Uterus (tissue), 4 donors: Measurements from ENCODE around the gene ZNF619. TPM values are rescaled to one million over a fixed set of nuclear protein-coding genes. Genes with fewer than 3 reads are reported as not detected.

Source experiments
- DNase-seq, 2 donors: peaks; one replicate each; pipeline ENCODE4 v3.0.0-alpha.2; 2019 to 2020
- H3K27ac ChIP-seq, 2 donors: fragments of 200-600 bp; sonication (generic); 1 replicate in 1 of 2; 2 replicates in 1 of 2; pipeline ENCODE4 v1.5.1; 2016 to 2018
- H3K27me3 ChIP-seq, 2 donors: fragments of 200-600 bp; sonication (generic); one replicate each; pipeline ENCODE4 v1.5.1; 2018 to 2019; ENCODE audit warnings: control low read depth in 1 of 2
- H3K36me3 ChIP-seq, 2 donors: fragments of 200-600 bp; sonication (generic); one replicate each; pipeline ENCODE4 v1.5.1; 2019; ENCODE audit warnings: control low read depth in 1 of 2
- H3K4me1 ChIP-seq, 2 donors: fragments of 200-600 bp; sonication (generic); one replicate each; pipeline ENCODE4 v1.5.1; 2018 to 2019; ENCODE audit warnings: control low read depth in 1 of 2
- H3K4me3 ChIP-seq, 2 donors: fragments of 200-600 bp; sonication (generic); 1 replicate in 1 of 2; 2 replicates in 1 of 2; pipeline ENCODE4 v1.5.1; 2018 to 2019; ENCODE audit warnings: mild to moderate bottlenecking in 1 of 2
- H3K9me3 ChIP-seq, 2 donors: fragments of 200-600 bp; sonication (generic); one replicate each; pipeline ENCODE4 v1.5.1; 2019; ENCODE audit warnings: control low read depth in 1 of 2
- POLR2A ChIP-seq, 2 donors: fragments of 450-650 bp; IDR thresholded peaks; one replicate each; pipeline ENCODE4 v1.6.1; 2016; ENCODE audit warnings: antibody characterized with exemption in 2 of 2, mild to moderate bottlenecking in 1 of 2, moderate library complexity in 1 of 2
- intact Hi-C: fragments of 100-400 bp; cut with DNase I; formaldehyde crosslinking; loops from one replicate; pipeline ENCODE4 v1.15.1; 2023; ENCODE audit warnings: low total_unique reads
- total RNA-seq, 4 donors: library from RNA; depleted of rRNA in 3 of 4; stranded (reverse); fragments of >200 nt in 3 of 4; gene quantifications; one replicate each; pipeline versions ENCODE4 v1.1.0 to v1.2.4, GENCODE V29; 2014 to 2023
- TF ChIP-seq, protein P1 (sequence below), 4 experiments: fragments of 200-600 bp in 2 of 4; fragments of 450-650 bp in 2 of 4; sonication (generic) in 2 of 4; IDR thresholded peaks; one replicate each; pipeline ENCODE4 v1.5.1; 2016 to 2019; ENCODE audit warnings: antibody characterized with exemption in 4 of 4, mild to moderate bottlenecking in 2 of 4, moderate library complexity in 1 of 4
- donor health status: DM: yes; HTN: yes; CAD: no.

ZNF619 gene
- total RNA-seq, 4 donors from 2014 or later: 0.59 to 11.9 (median 6.1) TPM

DNA sequence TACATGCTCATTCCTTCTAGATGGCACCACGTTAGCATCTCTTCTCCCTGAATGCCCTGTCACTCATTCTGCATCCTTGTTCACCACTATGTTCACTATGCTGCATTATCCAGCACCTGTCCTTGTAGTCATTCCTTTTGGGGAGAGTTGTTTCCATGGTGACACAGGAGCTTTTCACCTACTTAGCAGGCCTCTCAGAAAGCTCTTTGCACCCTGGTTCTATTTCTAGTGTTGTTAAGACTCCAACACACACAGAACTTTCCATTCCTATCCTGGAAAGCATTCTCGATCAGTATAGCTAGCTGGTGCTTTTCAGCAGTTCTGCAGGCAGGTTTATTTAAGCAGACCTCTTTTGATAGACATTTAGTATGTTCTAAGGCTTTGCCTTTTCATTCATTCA is 26.5 kb upstream of the ZNF619 start:
- Histone ChIP-seq H3K27ac (no peak overlapping the region), H3K27me3 (no peaks in the 10 kb centered on the region), H3K9me3 (no peaks in the 10 kb centered on the region), H3K36me3 (no peaks in the 10 kb centered on the region), H3K4me1 (no peaks in the 10 kb centered on the region), H3K4me3 (no peak overlapping the region)
- TF ChIP-seq POLR2A (IDR thresholded peaks at IDR 0.05): no peak
- intact Hi-C loops: loop anchor here (10.0 kb wide), 1 partner anchor 136 kb away; no protein-coding TSS in a partner anchor
- DNase-seq: no peak

DNA sequence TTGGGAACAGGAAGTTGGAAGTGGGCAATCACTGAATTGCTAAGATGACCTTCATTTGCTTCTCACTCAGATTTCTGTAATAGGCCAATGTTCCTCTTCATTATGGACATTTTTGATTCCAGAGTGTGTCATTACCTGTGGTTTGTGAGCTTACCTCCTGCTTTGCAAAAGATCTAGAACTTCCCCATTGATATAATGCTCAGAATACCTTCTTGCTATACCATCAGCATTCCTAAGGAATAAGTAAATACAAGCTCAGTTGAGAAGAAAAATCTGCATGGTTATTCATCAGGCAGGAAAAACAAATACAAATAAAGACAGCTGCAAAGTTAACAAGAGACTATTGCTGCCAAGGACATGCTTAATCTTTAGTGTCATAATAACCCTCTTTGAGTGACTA is 25.4 kb upstream of the ZNF619 start:
- Histone ChIP-seq H3K36me3 (no peaks in the 10 kb centered on the region), H3K27me3 (no peaks in the 10 kb centered on the region), H3K4me1 (peaks cover 2 to 3% of the 10 kb centered on the region in 2 donors), H3K9me3 (no peaks in the 10 kb centered on the region), H3K4me3 (no peak overlapping the region), H3K27ac (no peak overlapping the region)
- intact Hi-C loops: loop anchor here (10.0 kb wide), 1 partner anchor 137 kb away; no protein-coding TSS in a partner anchor
- no peak for DNase-seq
- no peak for TF ChIP-seq POLR2A (IDR thresholded peaks at IDR 0.05)
- TF ChIP-seq, protein P1, sequence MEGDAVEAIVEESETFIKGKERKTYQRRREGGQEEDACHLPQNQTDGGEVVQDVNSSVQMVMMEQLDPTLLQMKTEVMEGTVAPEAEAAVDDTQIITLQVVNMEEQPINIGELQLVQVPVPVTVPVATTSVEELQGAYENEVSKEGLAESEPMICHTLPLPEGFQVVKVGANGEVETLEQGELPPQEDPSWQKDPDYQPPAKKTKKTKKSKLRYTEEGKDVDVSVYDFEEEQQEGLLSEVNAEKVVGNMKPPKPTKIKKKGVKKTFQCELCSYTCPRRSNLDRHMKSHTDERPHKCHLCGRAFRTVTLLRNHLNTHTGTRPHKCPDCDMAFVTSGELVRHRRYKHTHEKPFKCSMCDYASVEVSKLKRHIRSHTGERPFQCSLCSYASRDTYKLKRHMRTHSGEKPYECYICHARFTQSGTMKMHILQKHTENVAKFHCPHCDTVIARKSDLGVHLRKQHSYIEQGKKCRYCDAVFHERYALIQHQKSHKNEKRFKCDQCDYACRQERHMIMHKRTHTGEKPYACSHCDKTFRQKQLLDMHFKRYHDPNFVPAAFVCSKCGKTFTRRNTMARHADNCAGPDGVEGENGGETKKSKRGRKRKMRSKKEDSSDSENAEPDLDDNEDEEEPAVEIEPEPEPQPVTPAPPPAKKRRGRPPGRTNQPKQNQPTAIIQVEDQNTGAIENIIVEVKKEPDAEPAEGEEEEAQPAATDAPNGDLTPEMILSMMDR (IDR thresholded peaks at IDR 0.05): no peak

DNA sequence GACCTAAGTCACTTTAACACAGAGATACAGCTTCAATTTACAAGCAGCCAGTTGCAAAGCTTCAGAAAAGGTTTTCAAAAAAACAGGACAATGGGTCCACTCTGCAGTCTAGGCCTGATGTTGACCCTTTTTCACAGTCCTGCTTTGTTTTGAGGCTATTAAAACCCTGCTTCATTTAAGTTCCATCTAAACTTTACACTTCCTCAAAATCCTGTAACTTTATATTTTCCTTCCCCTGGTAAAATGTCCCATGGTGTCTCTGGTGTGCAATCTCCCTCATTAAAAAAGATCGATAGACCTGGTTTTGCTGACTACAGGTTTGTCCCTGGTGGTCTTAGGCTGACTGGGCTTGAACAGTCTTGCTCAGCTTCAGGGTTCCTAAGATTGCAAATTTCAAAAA is 24.9 kb upstream of the ZNF619 start:
- Histone ChIP-seq H3K36me3 (no peaks in the 10 kb centered on the region), H3K27me3 (no peaks in the 10 kb centered on the region), H3K9me3 (no peaks in the 10 kb centered on the region), H3K27ac (peak overlapping the region; percentile 90 to 94), H3K4me3 (no peak overlapping the region), H3K4me1 (peaks cover 3% of the 10 kb centered on the region in 2 donors)
- DNase-seq: no peak
- intact Hi-C loops: loop anchor here (10.0 kb wide), 1 partner anchor 137 kb away; no protein-coding TSS in a partner anchor
- TF ChIP-seq POLR2A (IDR thresholded peaks at IDR 0.05): no peak
- TF ChIP-seq, protein P1 (IDR thresholded peaks at IDR 0.05): no peak

DNA sequence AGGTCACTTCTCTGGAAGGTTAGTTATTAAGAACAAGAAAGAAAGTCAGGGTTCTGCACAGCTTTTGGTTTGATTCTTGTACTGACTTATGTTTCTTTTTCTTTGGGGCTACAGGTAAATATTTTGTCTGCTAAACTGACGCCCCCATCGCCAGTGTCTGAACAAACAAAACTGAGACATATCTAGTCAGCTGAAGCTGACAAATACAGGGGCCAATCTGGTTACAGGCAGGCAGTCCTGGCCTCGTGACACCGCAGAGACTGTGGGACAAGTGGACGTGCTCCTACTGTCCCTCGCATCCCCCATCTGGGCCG is 24.4 kb upstream of the ZNF619 start:
- peak overlapping the region; percentile 90 to 94 for H3K27ac ChIP-seq
- peak overlapping the region; percentile 67 to 90 for H3K4me3 ChIP-seq
- no peaks in the 10 kb centered on the region for H3K36me3 ChIP-seq
- H3K9me3 ChIP-seq: no peaks in the 10 kb centered on the region
- intact Hi-C loops: loop anchor here (10.0 kb wide), 1 partner anchor 138 kb away; no protein-coding TSS in a partner anchor
- no peak for TF ChIP-seq POLR2A (IDR thresholded peaks at IDR 0.05)
- TF ChIP-seq, protein P1 (IDR thresholded peaks at IDR 0.05): no peak
- H3K4me1 ChIP-seq: peaks cover 3% of the 10 kb centered on the region in 2 donors
- no peaks in the 10 kb centered on the region for H3K27me3 ChIP-seq
- DNase-seq: no peak

DNA sequence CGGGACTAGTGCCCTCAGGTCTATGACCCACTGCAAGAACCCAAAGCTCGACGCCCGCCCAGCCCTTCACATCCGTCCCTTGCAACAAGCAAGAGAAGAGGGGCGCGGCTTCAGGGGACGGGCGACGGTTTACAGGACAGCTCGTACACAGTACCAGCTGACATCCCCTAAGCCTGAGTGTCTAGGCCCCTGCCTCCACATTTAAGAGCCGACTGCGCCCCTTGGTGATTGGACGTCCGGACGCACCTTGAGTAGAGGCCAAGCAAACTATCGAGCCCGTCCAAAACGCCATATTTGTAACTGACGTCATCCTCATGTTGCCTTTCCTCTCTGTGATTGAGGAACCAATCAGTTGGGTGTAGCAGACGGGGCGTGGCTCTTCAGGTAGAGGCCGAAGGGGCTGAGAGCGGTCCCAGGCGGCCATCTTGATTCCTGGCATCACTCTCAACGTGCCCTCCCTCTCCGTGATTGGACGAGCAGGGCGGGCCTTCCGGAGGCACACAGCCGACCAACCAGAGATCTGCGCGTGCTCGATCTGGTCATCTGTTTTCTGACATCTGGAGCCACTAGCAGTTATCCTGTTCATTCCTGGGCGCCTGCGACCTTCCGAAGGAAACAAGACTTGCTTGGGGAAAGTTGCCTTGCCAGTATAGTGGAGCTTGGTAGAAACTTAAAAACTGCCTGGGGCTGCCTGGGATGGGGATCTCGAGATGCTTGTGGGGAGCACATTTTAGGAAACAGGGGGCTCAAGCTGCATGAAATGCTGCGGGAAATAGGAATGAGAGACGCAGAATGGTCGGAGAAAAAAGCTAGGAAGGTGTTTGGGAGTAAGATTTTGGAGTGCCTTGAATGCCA is 23.8 kb upstream of the ZNF619 start:
- H3K27ac ChIP-seq: peak overlapping the region; percentile 90 to 94
- peak overlapping the region; percentile 67 to 90 for H3K4me3 ChIP-seq
- intact Hi-C loops: loop anchor here (10.0 kb wide), 1 partner anchor 138 kb away; no protein-coding TSS in a partner anchor
- no peaks in the 10 kb centered on the region for H3K9me3 ChIP-seq
- peaks cover 5% of the 10 kb centered on the region in 2 donors for H3K4me1 ChIP-seq
- no peaks in the 10 kb centered on the region for H3K27me3 ChIP-seq
- DNase-seq: peak; percentile 97 to 98
- H3K36me3 ChIP-seq: no peaks in the 10 kb centered on the region
- TF ChIP-seq, protein P1 (IDR thresholded peaks at IDR 0.05): peak in 1 of 4 experiments; percentile 8
- peak; percentile 31 to 39 for TF ChIP-seq POLR2A (IDR thresholded peaks at IDR 0.05)
